HS-5 (cell line): ENCODE measurements around the gene KLHL40.

Experiments used
- DNase-seq: peaks from one replicate; pipeline ENCODE4 v3.0.0-alpha.2; 2012; ENCODE audit warnings: low read depth

The KLHL40 gene

DNA sequence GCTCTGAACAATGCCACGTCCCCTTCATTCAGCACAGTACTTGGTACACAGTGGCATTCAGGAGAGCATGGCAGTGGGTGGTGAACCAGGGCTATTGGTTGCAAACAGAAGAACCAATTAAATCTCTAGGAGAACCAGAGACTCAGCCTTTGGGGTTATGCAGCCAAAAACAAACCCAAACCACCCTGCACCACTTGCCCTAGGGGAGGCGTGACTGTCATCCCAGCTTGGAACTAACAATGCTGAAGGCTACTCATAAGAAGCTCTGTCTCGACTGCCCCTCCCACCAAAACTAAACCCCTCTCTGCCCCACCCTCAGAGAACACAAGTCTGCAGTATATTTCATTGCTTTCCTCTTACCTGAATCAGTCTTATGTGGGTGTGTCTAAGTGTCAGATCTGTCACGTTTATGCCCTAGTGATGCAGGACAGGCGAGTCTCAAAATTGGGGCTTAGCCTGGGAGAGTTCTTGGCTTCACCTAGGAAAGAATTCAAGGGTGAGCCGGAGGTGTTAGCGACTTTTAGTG is 15.2 kb upstream of the KLHL40 start:
- no peak for DNase-seq

DNA sequence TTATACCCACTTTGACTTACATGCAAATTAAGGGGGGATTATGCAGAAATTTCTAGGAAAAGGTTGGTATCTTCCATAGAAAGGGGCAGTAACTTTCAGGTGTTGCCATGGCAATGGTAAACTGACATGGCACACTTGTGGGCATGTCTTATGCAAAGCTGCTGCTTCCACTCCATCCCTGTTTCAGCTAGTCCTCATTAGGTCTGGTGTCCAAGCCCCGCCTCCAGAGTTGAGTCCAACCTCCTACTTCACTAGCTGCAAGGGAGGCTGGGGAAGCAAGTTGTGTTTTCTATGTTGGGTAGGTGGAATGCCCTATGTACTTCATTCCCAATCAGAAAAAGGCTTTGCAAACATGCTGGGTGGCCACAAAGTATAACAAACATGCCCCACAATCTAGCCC is 14.7 kb upstream of the KLHL40 start:
- no peak for DNase-seq

DNA sequence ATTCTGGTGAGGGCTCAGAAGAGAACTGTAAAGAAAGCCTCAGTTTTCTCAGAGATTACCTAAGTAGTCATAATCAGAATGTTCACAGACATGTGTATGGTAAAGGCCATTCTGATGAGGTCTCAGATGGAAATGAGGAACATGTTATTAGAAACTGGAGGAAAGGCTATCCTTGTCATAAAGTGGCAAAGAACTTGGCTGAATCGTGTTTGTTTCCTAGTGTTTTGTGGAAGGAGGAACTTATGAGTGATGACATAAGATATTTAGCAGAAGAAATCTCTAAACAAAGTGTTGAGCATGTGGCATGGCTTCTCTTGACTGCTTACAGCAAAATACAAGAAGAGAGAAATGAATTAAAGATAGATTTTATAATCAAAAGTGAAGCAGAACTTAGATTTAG is 12.8 kb upstream of the KLHL40 start:
- DNase-seq = no peak

DNA sequence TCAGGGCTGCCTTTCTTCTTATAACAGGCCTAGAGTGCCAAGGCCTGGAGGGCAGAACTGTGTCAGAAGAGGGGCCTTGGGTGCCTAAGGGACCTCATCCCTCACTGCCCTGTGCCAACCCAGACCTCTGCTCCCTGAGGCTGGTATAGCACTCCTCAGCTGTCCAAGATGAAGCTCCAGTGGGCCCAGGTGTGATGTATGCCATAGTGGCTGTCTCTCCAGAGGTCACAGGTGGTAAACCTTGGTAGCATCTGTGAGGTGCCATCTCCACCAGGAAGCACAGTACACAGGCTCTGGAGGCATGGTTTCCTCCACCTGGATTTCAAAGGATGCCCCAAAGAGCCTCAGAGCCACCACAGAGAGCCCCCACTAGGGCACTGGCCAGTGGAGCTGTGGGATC is 12.3 kb upstream of the KLHL40 start:
- DNase-seq = no peak

DNA sequence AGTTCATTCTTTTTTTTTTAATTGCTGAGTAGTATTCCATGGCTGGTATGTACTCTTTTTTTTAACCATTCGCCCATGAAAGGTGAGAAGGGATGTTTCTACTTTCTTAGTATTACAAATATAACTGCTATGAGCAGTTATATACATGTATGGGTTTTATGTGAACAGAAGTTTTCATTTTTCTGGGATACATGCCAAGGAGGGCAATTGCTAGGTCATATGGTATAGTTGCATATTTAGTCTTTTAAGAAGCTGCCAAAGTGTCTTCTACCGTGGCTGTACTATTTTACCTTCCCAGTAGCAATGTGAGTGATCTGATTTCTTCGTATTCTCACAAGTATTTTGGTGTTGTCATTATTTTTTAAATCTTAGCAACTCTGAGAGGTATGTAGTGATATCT is 11.2 kb upstream of the KLHL40 start:
- DNase-seq = no peak

DNA sequence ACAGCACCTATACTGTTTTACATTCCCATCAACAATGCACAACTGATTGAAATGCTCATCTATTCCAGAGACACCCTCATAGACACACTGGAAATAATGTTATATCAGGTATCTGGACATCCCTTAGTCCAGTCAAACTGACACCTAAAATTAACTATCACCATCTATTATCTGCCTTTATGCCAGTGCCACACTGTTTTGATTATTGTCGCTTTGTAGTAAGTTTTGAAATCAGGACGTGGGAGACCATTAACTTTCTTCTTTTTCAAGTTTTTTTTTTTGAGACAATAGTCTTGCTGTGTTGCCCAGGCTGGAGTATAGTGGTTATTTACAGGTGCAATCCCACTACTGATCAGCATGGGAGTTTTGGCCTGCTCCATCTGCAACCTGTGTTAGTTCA is 9.4 kb upstream of the KLHL40 start:
- DNase-seq = no peak

DNA sequence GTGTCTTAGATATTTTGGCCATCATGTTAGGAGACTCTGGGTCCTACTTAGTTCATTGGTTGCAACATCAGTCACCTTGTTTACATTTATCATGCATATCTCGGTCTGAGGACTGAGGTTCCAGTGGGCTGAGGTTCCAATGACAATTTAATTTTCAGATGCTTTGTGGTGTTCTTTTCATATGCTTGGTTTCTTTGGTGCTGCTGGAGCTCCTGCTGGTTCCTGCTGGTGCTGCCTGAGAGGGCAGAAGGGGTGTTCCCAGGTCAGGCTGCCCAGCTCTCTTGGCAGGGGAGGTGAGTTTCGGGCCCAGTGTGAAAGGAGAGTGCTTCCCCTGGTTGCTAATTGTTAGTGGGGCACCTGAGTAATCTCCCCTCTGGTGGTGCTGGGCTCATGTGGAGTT is 6.9 kb upstream of the KLHL40 start:
- no peak for DNase-seq

DNA sequence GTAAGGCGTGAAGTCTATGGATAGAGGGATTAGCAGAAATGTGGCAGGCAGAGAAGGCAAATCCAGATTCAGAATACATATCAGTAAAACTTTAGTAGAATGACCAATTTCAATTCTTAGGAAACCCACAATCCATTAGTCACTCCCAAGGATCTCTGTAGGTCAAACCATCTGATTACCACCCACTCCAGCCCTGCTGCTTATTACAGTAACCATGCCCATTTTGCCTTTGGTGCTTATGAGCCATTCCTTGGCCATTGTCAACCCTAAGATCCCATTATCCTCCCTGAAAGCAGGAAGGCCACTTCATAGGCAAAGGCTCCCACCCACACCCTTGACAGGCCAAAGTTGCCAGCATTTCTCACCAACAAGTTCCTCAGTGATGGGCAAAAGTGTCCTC is 5.1 kb upstream of the KLHL40 start:
- peak; percentile 33 for DNase-seq

DNA sequence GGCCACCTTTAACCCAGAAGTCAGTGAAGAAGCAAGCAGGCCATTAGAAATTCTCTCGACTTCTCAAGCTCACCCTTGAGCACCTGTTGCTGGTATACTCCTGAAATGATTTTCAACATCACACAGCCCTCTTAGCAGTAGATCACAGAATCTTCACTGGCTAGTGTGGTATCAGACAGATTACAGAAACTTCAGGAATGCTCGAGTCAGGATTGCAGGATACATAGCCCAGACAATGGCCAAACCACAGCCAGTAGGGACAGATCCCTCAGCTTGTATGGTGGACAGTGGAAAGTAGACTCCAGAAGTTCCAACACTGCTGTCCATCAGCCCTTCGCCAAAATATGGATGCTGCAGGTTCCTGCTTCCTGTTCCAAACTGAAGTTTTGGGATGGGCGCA is 4.5 kb upstream of the KLHL40 start:
- no peak for DNase-seq

DNA sequence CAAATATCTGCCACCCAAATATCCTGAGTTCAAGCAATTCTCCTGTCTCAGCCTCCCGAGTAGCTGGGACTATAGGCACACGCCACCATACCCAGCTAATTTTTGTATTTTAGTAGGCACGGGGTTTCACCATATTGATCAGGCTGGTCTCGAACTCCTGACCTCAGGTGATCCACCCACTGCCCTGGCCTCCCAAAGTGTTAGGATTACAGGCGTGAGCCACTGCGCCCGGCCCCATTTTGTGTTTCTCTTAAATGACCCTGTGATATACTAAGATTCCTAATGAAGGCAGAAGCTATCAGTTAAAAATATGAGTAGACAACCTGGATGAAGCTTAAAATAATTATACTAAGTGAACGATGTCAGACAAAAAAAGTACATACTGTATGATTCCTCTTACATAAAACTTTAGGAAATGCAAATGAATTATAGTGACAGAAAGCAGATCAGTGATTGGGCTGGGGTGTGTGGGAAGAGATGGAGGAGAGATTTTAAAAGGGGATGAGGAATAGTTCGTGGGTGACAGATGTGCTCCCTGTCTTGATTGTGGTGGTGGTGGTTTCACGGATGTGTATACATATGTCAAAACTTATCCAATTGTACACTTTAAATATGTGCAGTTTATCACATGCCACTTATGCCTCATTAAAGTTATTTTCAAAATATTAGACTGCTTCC is 3.8 kb upstream of the KLHL40 start:
- no peak for DNase-seq

DNA sequence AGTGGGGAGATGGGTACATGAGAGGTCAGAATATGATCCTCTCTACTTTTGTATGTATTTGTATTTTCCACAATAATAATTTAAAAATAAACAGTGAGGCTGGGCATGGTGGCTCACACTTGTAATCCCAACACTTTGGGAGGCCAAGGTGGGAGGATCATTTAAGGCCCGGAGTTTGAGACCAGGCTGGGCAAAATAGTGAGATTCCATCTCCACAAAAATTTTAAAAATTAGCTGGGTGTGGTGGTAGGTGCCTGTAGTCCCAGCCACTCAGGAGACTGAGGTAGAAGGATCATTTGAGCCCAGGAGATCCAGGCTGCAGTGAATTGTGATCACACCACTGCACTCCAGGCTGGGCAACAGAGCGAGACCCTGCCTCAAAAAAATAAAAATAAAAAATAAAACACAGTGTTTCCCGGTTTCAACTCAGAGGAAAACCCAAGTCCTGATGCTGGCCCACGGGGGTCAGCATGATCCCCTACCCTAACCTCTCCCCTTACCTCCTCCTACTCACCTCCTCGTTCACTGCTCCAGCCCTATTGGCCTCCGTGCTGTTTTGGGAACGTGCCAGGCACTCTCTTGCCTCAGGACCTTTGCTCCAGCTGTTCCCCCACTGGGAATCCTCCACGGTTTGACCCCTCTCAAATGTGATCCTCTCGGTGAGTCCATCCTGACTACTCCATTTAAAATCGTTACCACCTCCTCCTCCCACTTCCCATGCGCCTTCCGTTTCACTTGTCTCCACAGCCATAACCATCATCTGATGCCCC is 2.9 kb upstream of the KLHL40 start:
- DNase-seq = no peak

DNA sequence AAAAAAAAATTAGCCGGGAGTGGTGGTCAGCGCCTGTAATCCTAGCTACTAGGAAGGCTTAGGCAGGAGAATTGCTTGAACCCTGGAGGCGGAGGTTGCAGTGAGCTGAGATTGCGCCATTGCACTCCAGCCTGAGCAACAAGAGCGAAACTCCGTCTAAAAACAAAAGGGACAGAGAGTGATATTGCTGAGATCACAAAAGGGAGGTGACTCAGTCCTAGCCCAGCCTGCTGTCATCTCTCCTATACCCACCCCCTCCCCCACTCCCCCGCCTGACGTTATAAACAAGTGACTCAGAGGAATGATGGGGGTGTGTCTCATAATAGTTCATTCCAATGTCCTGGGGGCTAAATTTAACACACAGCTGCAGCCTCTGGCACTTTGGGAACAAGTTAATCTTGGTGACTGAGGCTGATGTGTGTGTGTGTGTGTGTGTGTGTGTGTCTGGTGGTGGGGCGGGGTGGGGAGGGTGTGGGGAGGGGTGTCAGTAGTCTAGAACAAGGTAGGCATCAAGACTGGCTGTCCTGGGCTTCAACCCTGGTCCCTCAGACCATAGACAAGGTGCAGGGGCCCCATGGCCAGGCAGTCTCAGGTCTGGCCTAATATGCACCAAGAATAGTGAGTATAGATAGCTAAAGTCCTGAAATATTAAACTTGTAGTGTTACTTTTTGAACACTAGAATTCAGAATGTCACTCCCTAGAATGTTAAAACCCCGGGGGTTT is 1.3 kb upstream of the KLHL40 start:
- peak; percentile 64 for DNase-seq

DNA sequence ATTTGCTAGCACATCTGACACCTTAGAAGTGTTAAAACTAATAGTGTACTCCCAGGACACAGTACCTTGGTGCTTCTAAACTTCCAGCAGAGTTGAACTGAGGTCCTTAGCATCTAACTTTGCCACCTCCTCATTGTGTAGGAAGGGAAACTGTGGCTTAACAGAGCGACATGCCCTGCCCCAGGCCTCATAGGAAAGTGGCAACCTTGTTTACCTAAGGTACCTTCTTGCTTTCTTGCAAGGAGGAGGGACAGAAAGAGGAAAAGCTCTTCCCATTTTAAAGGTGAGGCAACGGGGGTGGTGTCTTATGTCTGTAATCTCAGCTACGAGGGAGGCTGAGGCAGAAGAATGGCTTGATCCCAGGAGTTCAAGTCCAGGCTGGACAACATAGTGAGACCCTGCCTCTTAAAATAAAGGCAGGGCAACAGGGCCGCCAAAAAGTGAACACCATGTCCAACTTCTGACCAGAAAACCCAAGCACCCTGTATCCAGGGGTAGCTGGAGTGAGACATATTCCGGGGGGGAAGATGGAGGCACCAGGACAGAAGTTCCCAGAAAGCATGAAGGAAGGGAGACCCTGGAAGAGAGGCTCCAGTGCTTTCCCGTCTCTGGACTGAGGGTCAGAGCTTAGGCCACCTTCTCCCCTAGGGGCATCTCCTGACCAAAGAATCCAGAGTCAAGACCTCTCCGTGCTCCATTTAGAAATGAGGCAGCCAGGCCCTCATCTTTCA is 540 bp upstream of the KLHL40 start:
- no peak for DNase-seq

DNA sequence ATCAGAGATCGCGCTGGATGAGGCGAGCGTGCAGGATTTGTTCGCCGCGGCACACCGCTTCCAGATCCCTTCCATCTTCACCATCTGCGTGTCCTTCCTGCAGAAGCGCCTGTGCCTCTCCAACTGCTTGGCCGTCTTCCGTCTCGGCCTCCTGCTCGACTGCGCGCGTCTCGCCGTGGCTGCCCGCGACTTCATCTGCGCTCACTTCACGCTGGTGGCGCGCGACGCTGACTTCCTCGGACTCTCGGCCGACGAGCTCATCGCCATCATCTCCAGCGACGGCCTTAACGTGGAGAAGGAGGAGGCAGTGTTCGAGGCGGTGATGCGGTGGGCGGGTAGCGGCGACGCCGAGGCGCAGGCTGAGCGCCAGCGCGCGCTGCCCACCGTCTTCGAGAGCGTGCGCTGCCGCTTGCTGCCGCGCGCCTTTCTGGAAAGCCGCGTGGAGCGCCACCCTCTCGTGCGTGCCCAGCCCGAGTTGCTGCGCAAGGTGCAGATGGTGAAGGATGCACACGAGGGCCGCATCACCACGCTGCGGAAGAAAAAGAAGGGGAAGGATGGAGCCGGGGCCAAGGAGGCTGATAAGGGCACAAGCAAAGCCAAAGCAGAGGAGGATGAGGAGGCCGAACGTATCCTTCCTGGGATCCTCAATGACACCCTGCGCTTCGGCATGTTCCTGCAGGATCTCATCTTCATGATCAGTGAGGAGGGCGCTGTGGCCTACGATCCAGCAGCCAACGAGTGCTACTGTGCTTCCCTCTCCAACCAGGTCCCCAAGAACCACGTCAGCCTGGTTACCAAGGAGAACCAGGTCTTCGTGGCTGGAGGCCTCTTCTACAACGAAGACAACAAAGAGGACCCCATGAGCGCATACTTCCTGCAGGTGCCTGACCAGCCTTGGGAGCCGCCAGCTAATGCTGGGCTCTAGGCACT is 819 bp downstream of the KLHL40 start:
- DNase-seq = no peak

DNA sequence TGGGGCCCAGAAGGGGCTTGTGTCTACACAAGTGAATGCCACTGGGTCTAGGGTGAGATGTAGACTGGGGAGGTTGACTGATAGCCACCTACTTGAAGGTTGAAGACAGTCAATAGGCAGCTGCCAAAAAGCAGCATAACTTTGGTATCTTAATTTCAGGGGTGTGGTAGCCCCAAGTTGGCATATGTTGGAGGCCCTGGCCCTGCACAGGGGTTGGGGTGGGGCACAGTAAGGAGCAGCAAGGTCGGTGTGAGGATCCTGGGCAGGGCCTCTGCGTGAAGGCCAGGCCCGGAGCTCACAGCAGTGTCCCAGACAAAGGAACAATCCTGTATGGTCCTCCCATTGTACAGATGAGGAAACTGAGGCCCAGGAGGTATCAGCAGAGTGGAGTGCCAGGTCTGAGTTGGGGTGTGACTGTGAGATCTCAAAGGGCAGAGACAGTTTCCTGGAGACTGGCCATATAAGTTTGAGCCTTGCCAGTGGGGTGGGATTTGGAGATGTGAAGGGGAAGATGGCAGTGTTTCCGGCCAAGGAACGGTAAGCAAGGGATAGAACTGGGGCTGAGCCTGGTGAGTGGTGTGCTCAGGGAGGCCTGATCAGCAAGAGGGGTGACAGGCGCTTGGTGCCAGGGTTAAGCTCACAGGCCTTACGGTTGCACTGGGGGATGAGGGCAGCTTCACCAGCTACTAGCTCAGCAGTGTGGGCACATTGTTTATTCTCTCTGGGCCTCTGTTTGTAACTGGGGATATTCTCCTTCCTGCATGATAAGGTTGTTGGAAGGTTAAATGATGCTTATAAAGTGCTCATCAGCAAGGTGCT is 1.7 kb downstream of the KLHL40 start:
- DNase-seq = no peak

DNA sequence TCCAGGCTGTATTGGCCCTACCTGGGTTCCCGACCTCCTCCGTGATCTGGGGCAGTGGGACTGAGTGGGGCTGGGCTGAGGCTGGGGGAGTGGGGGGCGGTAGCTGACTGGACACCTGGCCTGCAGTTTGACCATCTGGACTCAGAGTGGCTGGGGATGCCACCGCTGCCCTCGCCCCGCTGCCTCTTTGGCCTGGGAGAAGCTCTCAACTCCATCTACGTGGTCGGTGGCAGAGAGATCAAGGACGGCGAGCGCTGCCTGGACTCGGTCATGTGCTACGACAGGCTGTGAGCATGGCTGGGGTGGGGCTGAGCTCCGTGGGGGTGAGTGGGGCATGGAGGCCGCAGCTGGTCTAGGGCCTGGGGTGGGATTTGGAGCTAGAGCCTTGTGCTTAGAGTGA is 2.7 kb downstream of the KLHL40 start:
- DNase-seq = no peak

DNA sequence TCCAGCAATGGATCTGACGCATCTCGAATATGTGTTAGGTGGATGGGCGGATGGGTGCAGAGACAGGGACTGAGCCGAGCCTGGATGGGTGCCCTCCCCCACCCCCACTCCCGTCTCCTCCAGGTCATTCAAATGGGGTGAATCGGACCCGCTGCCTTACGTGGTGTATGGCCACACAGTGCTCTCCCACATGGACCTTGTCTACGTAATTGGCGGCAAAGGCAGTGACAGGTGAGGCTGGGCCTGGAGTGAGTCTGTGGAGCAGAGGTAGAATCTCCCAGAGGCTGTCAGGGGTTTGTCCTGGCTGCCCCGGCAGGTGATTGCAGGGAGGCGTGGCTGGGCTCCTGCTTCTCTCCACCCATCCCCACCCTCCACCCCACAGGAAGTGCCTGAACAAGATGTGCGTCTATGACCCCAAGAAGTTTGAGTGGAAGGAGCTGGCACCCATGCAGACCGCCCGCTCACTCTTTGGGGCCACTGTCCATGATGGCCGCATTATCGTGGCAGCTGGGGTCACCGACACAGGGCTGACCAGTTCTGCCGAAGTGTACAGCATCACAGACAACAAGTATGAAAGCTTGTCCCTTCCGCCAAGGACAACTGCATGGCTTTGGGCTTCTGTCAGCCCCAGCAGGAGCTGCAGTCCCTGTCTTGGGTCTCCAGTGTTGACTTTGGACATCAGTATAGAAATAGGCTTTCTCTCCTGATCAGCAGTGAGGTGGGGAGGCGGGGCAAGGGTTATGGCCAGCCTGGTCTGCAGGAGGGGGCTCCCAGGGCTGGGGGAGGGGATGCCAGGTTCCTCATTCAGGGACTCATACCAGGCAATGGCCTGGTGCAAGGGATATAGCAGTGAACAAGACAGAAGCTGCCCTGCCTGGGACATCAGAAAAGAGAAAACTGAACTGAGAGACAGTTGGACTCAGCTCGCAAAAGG is 3.4 kb downstream of the KLHL40 start:
- DNase-seq = no peak

DNA sequence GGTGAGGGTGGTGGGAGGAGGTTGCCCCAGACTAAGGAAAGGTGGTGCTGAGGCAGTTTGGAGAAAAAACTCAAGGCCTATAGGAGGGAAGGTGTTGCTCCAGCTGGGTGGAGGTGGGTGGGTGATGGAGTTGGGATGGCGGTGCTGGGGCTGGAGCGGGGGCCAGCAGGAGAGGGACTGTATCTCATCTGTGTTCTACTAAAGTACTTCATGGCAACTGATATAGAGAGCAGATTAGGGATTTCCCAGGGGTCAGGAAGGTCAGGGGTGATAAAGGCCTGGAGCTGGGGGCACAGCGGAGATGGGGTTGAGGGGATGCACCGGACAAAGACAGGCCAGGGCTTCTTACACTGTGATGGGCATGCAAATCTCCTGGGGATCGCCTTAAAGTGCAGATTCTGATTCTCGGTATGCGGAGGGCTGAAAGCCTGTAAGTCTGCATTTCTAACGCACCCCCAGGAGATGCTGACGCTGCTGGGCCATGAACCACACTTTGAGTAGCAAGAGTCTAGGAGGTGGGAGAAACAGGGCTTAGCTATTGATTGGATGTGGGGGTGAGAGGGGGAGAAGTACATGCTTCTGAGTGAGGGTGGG is 4.2 kb downstream of the KLHL40 start:
- no peak for DNase-seq

DNA sequence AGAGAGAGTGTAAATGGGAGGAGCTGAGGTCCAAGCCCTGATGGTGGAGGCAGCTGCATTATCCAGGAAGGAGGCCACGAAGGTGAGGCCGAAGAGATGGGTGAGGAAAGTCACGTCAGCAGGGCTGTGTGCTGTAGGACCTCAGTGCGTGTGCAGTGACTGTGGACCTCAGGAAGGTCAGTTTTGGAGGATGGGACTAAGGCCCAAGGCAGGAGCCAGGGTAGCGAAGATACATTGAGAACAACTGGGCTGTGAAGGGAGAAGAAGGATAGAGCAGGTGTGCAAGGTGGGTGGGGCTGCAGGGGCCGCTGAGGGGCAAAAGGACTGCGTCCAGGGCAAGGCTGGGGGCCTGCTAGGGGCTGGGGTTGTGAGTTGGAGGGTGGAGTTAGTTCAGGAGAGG is 4.9 kb downstream of the KLHL40 start:
- DNase-seq = no peak
